Left cardiac atrium (tissue), 4 donors: ENCODE measurements around the gene IQCK. TPM values are rescaled to one million over a fixed set of nuclear protein-coding genes. Genes with fewer than 3 reads are reported as not detected.
A peak's percentile ranks its signal among the peaks of the same experiment; 100 is the strongest.

Experiments used
- ATAC-seq, 2 donors: fragments of 200-7000 bp; cut with Tn5 transposase; one replicate each; pipeline ENCODE4 v1.9.1; 2020; ENCODE audit warnings: mild to moderate bottlenecking in 2 of 2, moderate library complexity in 2 of 2
- DNase-seq: peaks from one replicate; pipeline ENCODE4 v3.0.0-alpha.2; 2020
- intact Hi-C, 2 donors: fragments of 100-400 bp; cut with DNase I; formaldehyde crosslinking; loops; one replicate each; pipeline versions ENCODE4 v1.14.1 to v1.15.1; 2022 to 2023
- total RNA-seq, 2 donors: library from RNA; stranded (reverse); fragmentation: NEBNext Ultra II Directional; extraction: Animal tissue kit (Norgen Biotek cat#: 25700); gene quantifications; one replicate each; pipeline ENCODE4 v1.2.1, GENCODE V29; 2021
- donor health status: DM: no; HTN: yes; CAD: no.
- donor health status: DM: no; HTN: yes; CAD: no; lungs with severe emphysema.
- donor health status: DM: yes; HTN: yes; CAD: no.
- donor health status: Dilated cardiomyopathy.

IQCK gene
- total RNA-seq, 2 donors from 2014 or later = 4.3 to 6.6 TPM

DNA sequence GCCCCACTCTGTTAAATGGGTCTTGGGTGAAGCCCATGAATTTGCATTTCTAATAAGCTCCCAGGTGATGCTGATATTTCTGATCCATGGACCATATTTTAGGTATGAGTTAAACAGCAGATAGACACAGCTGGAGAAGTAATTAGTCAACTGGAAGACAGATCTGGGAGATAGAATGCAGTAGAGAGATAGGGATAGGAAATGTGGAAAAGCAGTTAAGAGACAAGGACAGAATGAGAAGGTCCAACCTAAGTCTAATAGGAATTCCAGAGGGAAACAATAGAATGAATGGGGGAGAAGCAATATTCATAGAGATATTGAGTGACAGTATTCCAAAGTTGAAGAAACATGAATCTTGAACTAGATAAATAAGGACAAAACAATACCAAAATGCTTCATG is 94.9 kb downstream of the IQCK start:
- ATAC-seq (no peak), DNase-seq (no peak)
- intact Hi-C loops = no loop called here

DNA sequence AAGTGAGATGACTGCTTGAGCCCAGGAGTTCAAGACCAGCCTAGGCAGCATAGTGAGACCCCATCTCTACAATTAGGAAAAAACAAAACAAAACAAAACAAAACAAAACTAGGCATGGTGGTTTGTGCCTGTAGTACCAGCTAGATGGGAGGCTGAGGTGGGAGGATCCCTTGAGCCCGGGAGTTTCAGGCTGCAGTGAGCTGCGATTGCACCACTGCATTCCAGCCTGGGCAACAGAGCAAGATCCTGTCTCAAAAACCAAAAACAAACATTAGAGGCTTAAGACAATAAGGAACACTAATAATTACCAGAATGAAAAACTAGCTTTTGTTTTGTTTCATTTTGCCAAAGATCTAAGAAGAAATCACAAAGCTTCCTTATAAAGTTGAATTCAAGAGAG is 97.3 kb downstream of the IQCK start:
- DNase-seq = no peak
- intact Hi-C loops = no loop called here
- no peak for ATAC-seq

DNA sequence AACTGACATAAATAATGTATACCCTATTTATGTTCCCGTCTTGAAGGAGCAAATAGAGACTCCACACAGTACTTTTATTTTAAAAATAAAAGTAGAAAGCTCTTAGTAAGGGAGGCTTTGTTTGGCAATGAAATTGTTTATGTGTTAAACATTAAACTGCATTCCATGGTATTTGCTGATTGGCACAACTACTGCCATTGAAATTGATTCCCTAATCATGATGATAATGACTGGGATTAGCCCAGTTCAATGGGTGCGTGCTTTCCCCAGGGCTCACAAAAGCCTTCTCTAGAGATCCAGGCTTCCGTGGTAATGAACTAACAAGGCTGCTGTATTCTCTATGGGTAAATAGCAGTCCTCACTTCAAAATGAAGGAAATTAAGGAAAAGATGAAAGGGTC is 99.1 kb downstream of the IQCK start:
- ATAC-seq (no peak), DNase-seq (no peak)
- intact Hi-C loops = no loop called here

DNA sequence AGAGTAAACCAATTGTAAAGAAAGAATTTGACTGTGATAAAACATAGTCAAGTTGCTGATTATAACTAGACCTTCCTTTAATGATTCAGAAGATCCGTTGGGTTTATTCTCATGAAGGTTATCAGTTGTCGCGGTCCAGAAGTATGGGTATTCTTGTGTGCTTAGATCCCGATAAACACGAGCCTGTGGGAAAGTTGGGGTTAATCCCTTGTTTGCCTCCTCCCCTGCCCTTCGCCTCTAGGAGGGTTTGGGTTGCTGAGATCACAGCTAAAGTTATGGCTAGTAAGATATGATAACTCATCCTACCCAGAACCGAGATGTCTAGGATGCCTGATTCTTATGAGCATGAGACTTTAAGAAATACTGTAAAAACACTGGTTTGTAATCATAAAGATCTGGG is 99.8 kb downstream of the IQCK start:
- no peak for ATAC-seq
- DNase-seq = no peak
- intact Hi-C loops = no loop called here

DNA sequence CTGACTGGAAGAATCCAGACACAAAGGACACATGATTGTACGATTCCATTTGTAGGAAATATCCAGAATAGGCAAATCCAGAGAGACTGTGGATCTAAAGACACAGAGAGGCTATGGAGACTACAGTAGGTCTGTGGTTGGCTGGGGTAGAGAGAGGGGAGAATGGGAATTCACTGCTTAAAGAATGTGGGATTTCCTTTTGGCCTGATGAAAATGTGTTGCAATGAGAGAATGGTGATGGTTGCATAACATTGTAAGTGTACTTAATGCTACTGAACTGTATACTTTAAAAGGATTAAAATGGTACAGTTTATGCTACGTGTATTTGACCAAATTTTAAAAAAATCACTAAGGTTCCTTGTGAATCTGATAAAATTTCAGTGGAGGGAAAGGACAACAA is 104.5 kb downstream of the IQCK start:
- intact Hi-C loops = no loop called here
- peak in 1 of 2 donors; percentile 48 for ATAC-seq
- no peak for DNase-seq

DNA sequence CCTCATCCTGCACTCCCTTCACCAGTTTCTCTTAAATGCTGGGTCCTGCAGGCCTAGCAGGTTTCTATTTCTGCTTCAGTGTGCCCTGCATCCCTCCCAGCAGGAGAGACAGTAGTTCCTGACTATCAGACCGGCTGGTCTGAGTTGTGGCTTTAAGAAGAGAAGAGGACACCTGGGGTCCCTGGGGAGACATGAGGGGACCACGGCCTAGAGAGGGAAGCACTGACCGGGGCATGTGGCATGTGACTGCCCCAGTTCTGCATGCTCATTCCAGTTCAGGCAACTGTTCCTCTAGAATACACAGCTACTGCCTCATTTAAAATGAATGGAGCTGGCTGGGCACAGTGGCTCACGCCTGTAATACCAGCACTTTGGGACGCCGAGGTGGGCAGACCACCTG is 105.3 kb downstream of the IQCK start:
- intact Hi-C loops = no loop called here
- DNase-seq (no peak), ATAC-seq (no peak)

DNA sequence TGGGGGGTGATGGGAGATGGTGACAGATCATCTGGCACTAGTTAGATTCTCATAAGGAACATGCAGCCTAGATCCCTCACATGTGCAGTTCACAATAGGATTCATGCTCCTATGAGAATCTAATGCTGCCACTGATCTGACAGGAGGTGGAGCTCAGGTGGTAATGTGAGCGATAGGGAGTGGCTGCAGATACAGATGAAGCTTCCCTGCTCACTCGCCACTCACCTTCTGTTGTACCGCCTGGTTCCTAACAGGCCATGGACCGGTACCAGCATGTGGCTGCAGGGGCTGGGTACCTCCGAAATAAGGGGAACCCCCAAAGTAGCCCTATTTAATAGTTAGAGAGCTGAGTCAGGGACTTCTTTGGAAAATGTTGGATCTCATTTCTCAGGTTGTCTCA is 106.1 kb downstream of the IQCK start:
- intact Hi-C loops = no loop called here
- ATAC-seq = peak in 1 of 2 donors; percentile 52
- no peak for DNase-seq

DNA sequence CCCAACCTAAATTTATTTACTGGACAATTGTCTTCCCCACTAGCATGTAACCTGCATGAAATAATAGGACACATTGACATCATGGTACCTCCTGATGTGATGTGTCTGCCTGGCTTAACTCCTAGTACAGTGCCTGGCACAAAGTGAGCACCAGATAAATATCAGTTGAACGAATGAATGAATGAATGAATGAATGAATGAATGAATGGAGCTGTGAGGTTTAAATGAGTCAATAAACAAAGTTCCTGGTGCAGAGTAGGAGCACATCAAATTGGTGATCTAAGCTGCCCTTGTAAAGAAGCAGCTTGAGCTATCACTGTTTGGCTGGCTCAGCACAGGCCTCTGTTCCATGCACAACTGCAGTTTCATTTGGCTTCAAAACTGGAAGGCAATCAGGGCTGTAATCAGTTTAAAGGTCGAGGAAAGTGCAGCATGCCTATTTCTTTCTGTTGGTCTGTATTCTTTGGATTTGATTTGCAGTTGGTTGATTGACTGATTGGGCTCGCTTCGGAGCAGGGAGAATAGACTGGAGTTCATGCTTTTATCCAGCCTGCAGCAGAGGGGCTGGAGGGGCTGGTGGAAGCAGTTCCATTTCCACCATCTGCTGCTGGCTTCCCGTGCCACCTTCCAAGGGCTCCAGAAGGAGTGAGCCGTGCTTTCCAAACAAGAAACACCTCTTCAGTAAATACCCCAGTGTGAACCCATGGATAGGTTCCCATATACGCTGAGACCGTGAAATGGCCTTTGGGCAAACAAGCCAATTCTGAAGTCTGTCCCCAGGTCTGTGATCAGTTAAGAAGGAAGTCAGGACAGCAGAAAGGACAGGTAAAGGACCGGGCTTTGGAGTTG is 112.0 kb downstream of the IQCK start:
- ATAC-seq (no peak), DNase-seq (no peak)
- intact Hi-C loops = no loop called here

DNA sequence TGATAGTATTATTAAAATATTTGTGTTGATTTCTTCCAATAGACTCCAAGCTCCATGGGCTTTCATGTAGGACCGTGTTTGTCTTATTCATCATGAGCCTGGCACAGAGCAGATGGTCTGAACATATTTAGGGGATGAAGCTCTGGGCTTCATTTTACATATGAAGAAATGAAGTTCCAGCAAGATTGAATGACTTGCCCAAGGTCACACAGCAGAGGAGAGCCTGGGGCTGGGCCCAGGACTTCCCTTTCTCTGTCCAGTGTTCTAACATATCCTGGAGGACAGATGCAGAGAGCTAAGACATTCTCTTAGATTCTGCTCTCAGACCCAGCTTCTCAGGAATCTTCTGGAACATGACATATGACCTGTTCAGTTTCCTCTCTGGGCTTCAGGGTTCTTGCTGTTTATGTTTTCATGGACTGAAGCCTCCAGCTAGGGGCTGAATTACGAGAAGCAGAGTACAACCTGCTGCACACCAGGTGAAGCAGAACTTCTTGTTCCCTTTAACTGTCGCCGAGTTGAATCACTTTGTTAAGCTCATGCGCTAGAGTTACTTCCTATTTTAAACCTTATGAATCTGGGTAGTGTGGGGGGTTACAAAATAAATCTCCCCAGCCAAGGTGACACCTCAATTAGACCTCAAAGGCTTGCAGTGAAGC is 113.0 kb downstream of the IQCK start:
- ATAC-seq (peak in 1 of 2 donors; percentile 31), DNase-seq (no peak)
- intact Hi-C loops = no loop called here

DNA sequence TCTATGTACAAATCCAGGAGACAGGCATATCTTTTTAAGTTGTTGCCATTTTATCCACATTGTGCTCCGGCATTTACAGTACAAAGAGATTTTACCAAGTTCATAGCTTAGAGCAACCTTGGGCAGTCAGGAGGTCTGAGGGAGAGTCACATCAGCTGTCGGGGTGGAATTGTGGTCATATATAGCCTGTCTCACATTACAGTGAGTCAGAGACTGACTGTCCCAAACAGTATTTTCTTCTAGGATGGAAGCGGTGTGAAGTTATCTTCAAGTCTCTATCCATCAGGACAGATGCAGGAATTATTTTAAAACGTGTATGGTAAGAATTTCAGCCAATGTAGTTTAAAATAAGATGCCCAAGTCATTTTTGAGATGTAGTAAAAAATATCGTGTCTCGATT is 113.6 kb downstream of the IQCK start:
- peak; percentile 81 to 90 for ATAC-seq
- intact Hi-C loops = no loop called here
- DNase-seq = no peak

DNA sequence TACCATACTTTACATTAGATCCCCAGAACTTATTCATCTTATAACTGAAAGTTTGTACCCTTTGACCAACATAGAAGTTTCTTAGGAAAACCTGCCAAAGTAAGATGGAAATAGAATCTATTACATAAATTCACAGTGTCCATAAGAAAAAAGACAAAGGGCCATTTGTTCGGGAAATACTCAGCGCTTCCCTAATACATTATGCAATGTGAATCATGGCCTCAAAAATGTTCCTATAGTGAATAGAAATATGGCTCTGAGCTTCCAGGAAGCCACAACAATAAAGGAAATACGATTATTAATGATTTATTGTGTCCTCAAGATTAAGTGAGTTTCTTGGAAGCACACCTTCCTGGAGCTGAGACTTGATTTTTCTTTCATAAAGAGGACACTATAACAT is 115.1 kb downstream of the IQCK start:
- intact Hi-C loops = no loop called here
- DNase-seq (no peak), ATAC-seq (no peak)

DNA sequence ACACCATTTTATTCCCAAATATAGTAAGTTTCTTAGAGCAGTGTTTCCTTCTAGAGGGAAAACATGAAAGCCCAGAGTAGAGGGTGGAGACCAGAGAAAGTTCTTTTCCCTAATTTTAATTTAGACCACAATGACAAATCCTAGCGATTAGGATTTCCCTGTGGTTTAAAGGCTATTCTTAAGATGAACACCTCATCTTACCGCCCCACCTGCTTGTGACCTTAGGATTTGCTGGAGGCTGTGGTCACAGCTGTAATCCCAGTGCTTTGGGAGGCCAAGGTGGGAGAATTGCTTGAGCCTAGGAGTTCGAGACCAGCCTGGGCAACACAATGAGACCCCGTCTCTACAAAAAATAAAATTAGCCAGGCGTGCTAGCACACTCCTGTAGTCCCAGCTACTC is 115.5 kb downstream of the IQCK start:
- ATAC-seq = no peak
- intact Hi-C loops = no loop called here
- DNase-seq = no peak

DNA sequence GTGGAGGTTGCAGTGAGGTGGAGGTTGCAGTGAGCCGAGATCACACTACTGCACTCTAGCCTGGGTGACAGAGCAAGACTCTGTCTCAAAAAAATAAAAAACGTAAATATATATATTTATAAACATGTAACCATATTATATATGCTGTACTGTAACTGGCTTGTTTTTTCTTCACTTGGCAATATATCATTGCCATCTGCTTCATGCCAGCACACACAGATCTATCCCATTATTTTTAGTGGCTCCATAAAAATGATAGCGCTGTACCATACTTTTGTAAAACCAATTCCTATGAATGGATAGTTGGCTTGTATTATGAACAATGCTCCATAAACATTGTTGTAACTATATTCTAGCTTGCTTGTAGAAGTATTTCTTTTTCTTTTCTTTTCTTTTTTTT is 117.1 kb downstream of the IQCK start:
- ATAC-seq (no peak), DNase-seq (no peak)
- intact Hi-C loops = no loop called here

DNA sequence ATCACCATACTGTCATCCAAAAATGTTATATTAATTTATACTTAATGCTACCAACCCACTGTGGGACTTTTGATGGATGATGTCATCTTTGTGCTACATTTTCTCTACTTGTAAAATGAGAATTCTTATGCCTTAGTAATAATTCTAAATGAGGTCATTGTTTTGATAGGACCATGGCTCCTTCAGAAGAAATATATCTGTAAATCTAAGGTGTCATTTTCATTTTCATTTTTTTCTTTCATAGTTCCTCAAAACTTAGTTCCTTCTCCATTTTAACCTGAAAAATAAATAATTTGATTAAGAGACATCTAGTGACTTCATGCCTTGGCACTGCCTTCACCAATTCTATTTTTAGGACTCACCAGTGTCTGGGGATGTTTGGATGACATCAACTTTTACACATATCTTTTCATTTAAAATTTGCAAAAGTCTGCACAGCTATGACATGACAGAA is 117.9 kb downstream of the IQCK start:
- DNase-seq (no peak), ATAC-seq (peak in 1 of 2 donors; percentile 33)
- intact Hi-C loops = no loop called here

DNA sequence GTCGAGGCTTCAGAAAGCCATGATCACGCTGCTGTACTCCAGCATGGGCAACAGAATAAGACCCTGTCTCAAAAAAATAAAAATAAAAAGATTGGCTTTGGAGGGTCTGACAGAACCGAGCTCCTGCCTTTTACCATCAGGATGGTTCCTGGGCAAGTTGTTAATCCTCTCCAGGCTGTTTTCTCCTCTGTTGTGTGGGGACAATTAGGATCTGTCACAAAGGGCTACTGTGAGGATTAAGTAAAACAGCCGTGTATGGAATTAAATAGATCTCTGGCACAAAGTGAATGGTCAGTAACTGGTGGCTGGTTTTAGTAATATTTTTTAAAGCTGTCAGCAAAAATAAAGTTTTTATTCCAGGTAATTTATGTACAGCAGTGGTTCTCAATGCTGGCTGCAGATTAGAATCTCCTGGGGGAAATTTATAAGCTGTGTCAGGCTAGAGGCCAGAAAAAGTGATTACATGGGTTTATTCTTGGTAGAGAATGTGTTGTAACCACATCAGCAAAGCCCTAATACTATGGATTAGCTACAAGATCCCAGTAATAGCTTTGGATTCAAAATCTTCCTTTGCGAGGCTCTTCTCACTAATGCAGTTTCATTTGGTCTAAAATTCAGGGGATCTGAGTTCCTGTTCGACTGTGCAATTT is 119.4 kb downstream of the IQCK start:
- ATAC-seq (no peak), DNase-seq (no peak)
- intact Hi-C loops = no loop called here

DNA sequence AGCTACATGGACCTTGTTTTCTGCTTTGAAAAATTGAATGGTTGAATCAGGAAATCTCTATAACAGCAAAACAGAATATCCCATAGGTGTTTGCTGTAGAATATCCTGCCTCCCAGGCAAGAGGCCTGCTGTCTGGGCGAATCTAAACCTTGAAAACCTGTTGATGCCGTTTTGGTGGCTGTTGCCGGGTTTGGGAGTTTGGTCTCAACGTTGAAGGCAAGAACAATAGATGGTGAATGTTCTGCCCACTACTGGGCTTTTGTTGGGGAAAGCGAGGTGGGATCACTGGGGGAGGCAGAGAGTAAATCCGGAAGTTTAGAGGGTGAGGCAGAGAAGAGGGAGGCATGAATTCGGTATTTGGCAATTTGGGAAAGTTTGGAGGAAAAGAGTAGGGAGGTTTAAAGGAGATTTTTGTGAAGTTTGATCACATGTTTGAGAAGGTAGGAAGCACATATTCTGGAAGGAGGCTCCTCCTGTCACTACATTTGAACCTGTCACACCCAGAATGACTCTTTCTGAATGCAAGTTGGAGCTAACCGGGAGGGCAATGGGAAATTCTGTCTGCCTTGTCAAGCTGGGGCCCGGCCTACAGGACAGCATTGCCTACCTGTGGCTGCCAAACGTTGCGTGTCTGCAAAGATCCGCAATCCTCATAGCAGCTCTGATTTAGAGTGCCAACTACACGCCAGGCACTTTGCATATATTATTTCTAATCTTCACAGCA is 120.1 kb downstream of the IQCK start:
- intact Hi-C loops = no loop called here
- ATAC-seq (no peak), DNase-seq (no peak)

DNA sequence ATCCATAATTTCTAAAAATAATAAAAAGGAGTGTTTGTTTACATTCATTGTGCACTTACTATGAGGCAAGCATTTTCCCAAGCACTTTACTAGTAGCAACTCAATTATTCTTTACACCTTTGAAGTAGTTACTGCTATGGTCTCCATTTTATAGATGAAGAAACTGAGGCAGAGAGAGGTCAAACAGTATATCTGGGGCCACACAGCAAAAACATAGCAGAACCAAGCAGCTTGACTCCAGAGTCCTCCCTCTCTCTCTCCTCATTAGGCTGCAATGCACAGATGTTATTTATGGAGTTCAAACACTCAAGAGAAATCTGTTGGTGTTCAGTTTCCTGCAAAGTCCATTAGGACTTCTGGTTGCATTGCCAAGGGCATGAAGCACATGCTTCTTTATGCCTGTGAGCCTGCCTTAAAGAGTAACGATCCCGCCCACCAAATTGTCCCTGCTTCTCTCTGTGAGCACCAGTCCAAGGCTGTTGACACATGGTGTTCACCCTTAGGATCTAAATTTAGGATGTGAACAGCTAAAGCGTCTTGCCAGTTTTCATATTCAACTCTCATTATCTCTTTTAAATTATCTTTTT is 122.5 kb downstream of the IQCK start:
- intact Hi-C loops = no loop called here
- DNase-seq (peak; percentile 44), ATAC-seq (peak; percentile 91)

DNA sequence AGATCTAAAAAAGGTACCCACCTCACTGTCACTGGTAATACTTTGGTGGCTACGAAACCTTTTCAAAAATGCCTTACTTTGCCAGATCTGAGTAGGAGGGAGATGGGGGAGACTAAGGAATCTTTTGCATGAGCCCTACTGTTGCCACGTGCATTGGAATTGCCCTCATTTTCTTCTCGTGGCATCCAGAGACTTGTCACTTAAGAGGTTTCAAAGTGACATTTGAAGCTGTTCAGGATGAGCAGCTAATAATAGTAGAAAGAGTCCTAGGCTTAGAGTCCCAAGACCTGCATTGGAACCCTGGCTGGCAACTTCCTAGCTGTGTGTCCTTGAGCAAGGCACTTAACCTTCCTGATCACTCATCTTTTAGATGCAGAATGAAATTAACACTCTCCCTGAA is 123.1 kb downstream of the IQCK start:
- DNase-seq = no peak
- peak; percentile 81 to 83 for ATAC-seq
- intact Hi-C loops = no loop called here

DNA sequence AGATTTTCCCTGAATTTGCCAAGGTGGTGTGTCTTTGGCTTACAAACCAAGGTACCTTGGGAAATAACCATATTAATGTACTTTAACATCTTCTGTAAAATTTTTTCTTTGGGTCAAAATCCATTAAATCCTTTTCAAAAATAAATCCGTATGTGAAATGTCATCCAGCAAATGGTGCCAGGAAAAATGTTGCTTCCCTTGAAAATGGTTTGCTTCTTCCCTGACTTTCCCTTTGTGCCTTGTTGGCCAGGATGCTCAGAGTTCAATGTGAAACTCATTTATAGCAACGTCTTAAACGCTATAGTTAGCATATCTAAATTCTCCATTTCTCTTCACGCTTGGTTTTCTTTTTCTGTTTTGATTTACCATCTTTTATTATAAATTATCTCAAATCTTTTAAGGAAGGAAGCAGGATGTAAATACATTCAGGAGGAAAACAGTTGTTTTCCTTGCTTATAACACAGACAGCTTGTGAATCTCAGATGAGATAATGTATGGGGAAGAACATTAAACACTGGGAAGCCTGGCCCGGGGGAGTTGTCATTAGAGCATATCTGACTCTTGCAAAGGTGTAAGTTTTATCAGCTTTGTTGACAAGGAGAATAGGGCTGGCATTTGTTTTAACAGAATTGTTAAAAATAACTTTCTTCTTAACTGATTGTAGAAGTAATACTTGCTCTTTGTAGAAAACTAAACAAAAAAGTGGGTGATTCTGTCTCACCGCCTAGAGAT is 124.5 kb downstream of the IQCK start:
- intact Hi-C loops = no loop called here
- ATAC-seq (no peak), DNase-seq (no peak)
